CD4-positive, alpha-beta T cell (primary cell): Measurements from ENCODE around the gene RHBDD3. TPM values are rescaled to one million over a fixed set of nuclear protein-coding genes. Genes with fewer than 3 reads are reported as not detected.

Experiments
- ATAC-seq: fragments of 200-7000 bp; cut with Tn5 transposase; one replicate; pipeline ENCODE4 v1.10.0; 2022; ENCODE audit warnings: mild to moderate bottlenecking; ENCODE audit not compliant: poor library complexity
- CTCF ChIA-PET: fragments of 350-600 bp; sonication (Branson Sonifier 250); formaldehyde crosslinking; loops from one replicate; lab custom pipeline; 2021; ENCODE audit warnings: antibody characterized with exemption, inconsistent platforms; lab: Charles Lee
- POLR2A ChIA-PET: fragments of 350-600 bp; sonication (Branson Sonifier 250); formaldehyde crosslinking; loops from one replicate; lab custom pipeline; 2021; ENCODE audit warnings: antibody characterized with exemption, inconsistent platforms; lab: Charles Lee
- DNase-seq, 14 experiments: peaks; one replicate each; pipeline ENCODE4 v3.0.0-alpha.2; 2013 to 2020; ENCODE audit warnings: mixed read lengths in 2 of 14
- H3K27ac ChIP-seq, 2 donors: one replicate each; pipeline versions ENCODE4 v1.5.1 to v1.7.0; 2013; ENCODE audit warnings: low read length in 2 of 2, low read depth in 1 of 2, mild to moderate bottlenecking in 1 of 2
- H3K27me3 ChIP-seq, 2 experiments: 1 replicate in 1 of 2; 2 replicates in 1 of 2; pipeline versions ENCODE4 v1.6.1 to v1.7.0; 2013; ENCODE audit warnings: low read length in 2 of 2, control low read depth in 1 of 2, mild to moderate bottlenecking in 1 of 2, moderate library complexity in 1 of 2; ENCODE audit not compliant: insufficient read depth in 2 of 2, control insufficient read depth in 1 of 2
- H3K36me3 ChIP-seq: one replicate; pipeline ENCODE4 v1.6.1; 2013; ENCODE audit warnings: low read length, control low read depth; ENCODE audit not compliant: insufficient read depth
- H3K4me1 ChIP-seq: one replicate; pipeline ENCODE4 v1.6.1; 2013; ENCODE audit warnings: low read length, control low read depth; ENCODE audit not compliant: insufficient read depth
- H3K4me3 ChIP-seq: one replicate; pipeline ENCODE4 v1.5.1; 2013; ENCODE audit warnings: mild to moderate bottlenecking, low read length, moderate library complexity
- H3K9me3 ChIP-seq, 2 experiments: 1 replicate in 1 of 2; 2 replicates in 1 of 2; pipeline versions ENCODE4 v1.6.1 to v1.7.0; 2013; ENCODE audit warnings: low read length in 2 of 2, mild to moderate bottlenecking in 2 of 2, control low read depth in 1 of 2, moderate library complexity in 1 of 2; ENCODE audit not compliant: control insufficient read depth in 1 of 2, insufficient read depth in 1 of 2
- H3K27ac Mint-ChIP-seq: one replicate; pipeline ENCODE4 v1.8.0; 2020; ENCODE audit warnings: mixed read lengths
- H3K27me3 Mint-ChIP-seq: one replicate; pipeline ENCODE4 v1.8.0; 2021; ENCODE audit warnings: mixed read lengths
- H3K36me3 Mint-ChIP-seq: one replicate; pipeline ENCODE4 v1.8.0; 2021; ENCODE audit warnings: low read depth, mixed read lengths
- H3K4me1 Mint-ChIP-seq: one replicate; pipeline ENCODE4 v1.8.0; 2021; ENCODE audit warnings: low read depth, mixed read lengths
- H3K4me3 Mint-ChIP-seq: one replicate; pipeline ENCODE4 v1.8.0; 2020; ENCODE audit warnings: mild to moderate bottlenecking, mixed read lengths
- H3K9me3 Mint-ChIP-seq: one replicate; pipeline ENCODE4 v1.8.0; 2020; ENCODE audit warnings: mixed read lengths
- CTCF ChIP-seq: fragments of 200-600 bp; IDR thresholded peaks from one replicate; pipeline ENCODE4 v1.8.0; 2022; ENCODE audit warnings: antibody characterized with exemption, mild to moderate bottlenecking
- intact Hi-C, 2 experiments: fragments of 100-400 bp; cut with DNase I in 1 of 2; cut with micrococcal nuclease in 1 of 2; formaldehyde crosslinking; loops; one replicate each; pipeline versions ENCODE4 v1.15.1 to v1.9.0; 2023 to 2025; cut with DNase I, micrococcal nuclease
- total RNA-seq, 174 experiments: library from RNA in 2 of 174; stranded (reverse) in 2 of 174; gene quantifications; one replicate each; pipeline ENCODE4 v1.2.3 and lab custom pipeline; 2021 to 2026

Gene RHBDD3
- total RNA-seq, 2 experiments from 2014 or later: 9.0 to 11.7 TPM

GRCh38 chr22:29258407-29259252 is 9.2 kb downstream of the RHBDD3 start:
- no peaks in the 10 kb centered on the region for H3K4me1 ChIP-seq
- TF ChIP-seq CTCF: no peak
- H3K27me3 Mint-ChIP-seq: no peaks in the 10 kb centered on the region
- H3K9me3 ChIP-seq: peaks cover 0 to 7% of the 10 kb centered on the region in 2 experiments
- no peak for DNase-seq
- ChIA-PET POLR2A (no interaction called here), CTCF (no interaction called here)
- no peaks in the 10 kb centered on the region for H3K36me3 Mint-ChIP-seq
- H3K27ac Mint-ChIP-seq: no peak overlapping the region
- no peak overlapping the region for H3K4me3 ChIP-seq
- intact Hi-C loops: no loop called here
- no peak overlapping the region for H3K4me3 Mint-ChIP-seq
- no peaks in the 10 kb centered on the region for H3K27me3 ChIP-seq
- no peaks in the 10 kb centered on the region for H3K9me3 Mint-ChIP-seq
- no peak overlapping the region for H3K27ac ChIP-seq
- H3K4me1 Mint-ChIP-seq: no peaks in the 10 kb centered on the region
- ATAC-seq: no peak
- peaks cover 2% of the 10 kb centered on the region for H3K36me3 ChIP-seq

- Mint-ChIP-seq H3K27me3 (no peaks in the 10 kb centered on the region), H3K27ac (no peak overlapping the region), H3K4me3 (no peak overlapping the region), H3K4me1 (no peaks in the 10 kb centered on the region), H3K9me3 (no peaks in the 10 kb centered on the region), H3K36me3 (no peaks in the 10 kb centered on the region)
- Histone ChIP-seq H3K27me3 (no peaks in the 10 kb centered on the region), H3K27ac (no peak overlapping the region), H3K9me3 (peaks cover 0 to 7% of the 10 kb centered on the region in 2 experiments), H3K4me3 (no peak overlapping the region), H3K36me3 (peaks cover 2% of the 10 kb centered on the region), H3K4me1 (no peaks in the 10 kb centered on the region)
- CTCF ChIA-PET: interaction anchor here (1.3 kb wide), 1 partner anchor 12 kb away, joined by 3 read pairs; no protein-coding TSS in a partner anchor
- ATAC-seq: no peak
- intact Hi-C loops: no loop called here
- POLR2A ChIA-PET: no interaction called here
- TF ChIP-seq CTCF: no peak
- no peak for DNase-seq
Observed at GRCh38 chr22:29257751-29258181, 10.0 kb downstream of the RHBDD3 start.

GRCh38 chr22:29256606-29257325 is 11.0 kb downstream of the RHBDD3 start:
- H3K36me3 Mint-ChIP-seq: no peaks in the 10 kb centered on the region
- intact Hi-C loops: no loop called here
- no peak overlapping the region for H3K4me3 Mint-ChIP-seq
- no peak overlapping the region for H3K4me3 ChIP-seq
- no peak for TF ChIP-seq CTCF
- H3K9me3 Mint-ChIP-seq: no peaks in the 10 kb centered on the region
- no peaks in the 10 kb centered on the region for H3K4me1 Mint-ChIP-seq
- H3K4me1 ChIP-seq: no peaks in the 10 kb centered on the region
- H3K9me3 ChIP-seq: peaks cover 0 to 7% of the 10 kb centered on the region in 2 experiments
- DNase-seq (no peak), ATAC-seq (no peak)
- H3K27ac ChIP-seq: no peak overlapping the region
- peaks cover 2% of the 10 kb centered on the region for H3K36me3 ChIP-seq
- H3K27me3 ChIP-seq: no peaks in the 10 kb centered on the region
- CTCF ChIA-PET: interaction anchor here (1.2 to 1.3 kb wide), 2 partner anchors 11 kb away, joined by 3 to 4 read pairs; no protein-coding TSS in a partner anchor
- POLR2A ChIA-PET: no interaction called here
- H3K27me3 Mint-ChIP-seq: no peaks in the 10 kb centered on the region
- H3K27ac Mint-ChIP-seq: no peak overlapping the region
